ENCODE results near the gene ATP7B.

ATP7B gene

DNA sequence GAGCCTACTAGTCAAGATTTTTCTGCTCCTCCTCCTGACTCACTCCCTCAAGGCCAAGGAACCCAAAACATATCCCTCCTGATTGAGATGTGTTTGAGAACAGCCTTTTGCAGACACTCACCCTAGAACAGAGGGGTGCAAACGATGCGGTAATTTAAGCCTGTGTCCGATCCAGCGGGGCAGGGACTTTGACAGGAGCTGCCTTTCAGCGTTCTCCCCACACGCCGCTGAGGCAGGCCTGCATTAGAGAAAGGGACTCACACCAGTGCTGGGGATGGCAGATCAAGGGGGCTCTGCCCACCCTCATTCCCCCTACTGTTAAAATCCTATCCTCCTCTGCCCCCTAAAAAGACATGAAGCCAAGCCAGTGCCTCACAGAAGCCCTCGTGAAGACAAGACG lies 79.0 kb downstream of the ATP7B start:
- Mint-ChIP-seq H3K9me3 (no peaks in the 10 kb centered on the region), H3K4me3 (no peak overlapping the region), H3K4me1 (no peaks in the 10 kb centered on the region)

DNA sequence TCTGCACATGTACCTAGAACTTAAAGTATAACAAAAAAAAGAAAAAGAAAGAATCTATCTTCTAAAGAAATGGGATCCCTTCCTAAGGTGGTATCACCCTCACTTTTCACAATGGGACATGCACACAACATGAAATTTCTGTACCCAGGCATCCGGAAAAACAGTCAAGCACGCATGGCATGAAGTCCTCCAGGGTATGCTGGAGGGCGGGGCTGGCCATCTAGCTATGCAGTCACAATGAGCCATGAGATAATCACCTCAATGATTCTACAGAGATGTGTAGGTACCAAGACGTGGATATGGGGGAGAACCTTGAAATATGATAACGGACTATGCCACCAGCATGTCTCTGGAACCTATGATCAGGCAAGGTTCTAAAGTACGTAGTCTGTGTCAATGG lies 79.6 kb downstream of the ATP7B start:
- no peak for DNase-seq
- Mint-ChIP-seq H3K36me3 (ENCODE audit: low read depth) (no peaks in the 10 kb centered on the region), H3K9me3 (no peaks in the 10 kb centered on the region), H3K27ac (no peak overlapping the region), H3K4me3 (no peak overlapping the region), H3K27me3 (no peaks in the 10 kb centered on the region), H3K4me1 (no peaks in the 10 kb centered on the region)
- ATAC-seq = no peak

More for the DNA sequence above, 79.0 kb downstream of the ATP7B start:
- no peaks in the 10 kb centered on the region for H3K27me3 Mint-ChIP-seq
- no peak overlapping the region for H3K27ac Mint-ChIP-seq
- no peak for ATAC-seq
- H3K36me3 Mint-ChIP-seq (ENCODE audit: low read depth) = no peaks in the 10 kb centered on the region
- DNase-seq = no peak

DNA sequence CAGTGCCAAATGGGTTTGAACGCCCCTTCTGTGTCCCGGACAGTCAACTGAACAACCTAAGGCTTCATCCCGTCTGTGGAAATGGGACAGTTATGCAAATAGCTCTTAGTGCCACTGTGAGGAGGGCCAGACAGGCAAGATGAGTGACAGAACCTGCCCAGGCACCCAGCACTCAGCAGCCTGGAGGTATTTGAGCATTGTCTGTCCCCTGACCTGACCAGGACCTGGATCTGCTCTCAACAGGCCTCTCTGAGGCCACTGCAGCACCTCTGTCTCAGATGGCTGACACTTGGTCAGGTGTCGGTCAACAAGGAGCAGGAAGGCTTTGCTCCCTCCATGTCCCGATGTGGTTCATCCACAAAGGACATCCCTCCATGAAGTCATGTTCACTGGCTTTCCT lies 81.6 kb downstream of the ATP7B start:
- Mint-ChIP-seq H3K4me1 (no peaks in the 10 kb centered on the region), H3K36me3 (ENCODE audit: low read depth) (no peaks in the 10 kb centered on the region), H3K27ac (no peak overlapping the region), H3K4me3 (no peak overlapping the region), H3K27me3 (no peaks in the 10 kb centered on the region), H3K9me3 (no peaks in the 10 kb centered on the region)
- DNase-seq (no peak), ATAC-seq (no peak)

DNA sequence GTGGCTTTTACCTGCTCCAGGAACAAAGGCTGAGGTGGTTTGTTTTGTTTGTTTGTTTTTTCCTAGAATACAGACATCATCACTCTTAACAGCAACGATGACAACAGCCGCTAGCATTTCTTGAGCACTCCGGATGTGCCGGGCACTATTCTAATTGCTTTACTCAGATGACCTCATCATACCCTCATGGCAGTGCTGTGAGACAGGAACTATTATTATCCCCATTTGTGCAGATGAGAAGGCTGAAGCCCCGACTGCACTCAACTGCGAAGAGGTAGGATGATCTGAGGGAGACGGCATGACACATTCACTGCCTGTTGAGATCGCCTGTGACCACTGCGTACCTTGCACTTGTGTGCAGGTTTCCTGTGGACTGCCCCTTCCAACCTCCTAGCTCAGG lies 83.0 kb downstream of the ATP7B start:
- H3K4me3 Mint-ChIP-seq = no peak overlapping the region
- no peak for DNase-seq
- no peaks in the 10 kb centered on the region for H3K27me3 Mint-ChIP-seq
- H3K36me3 Mint-ChIP-seq (ENCODE audit: low read depth) = no peaks in the 10 kb centered on the region
- no peak overlapping the region for H3K27ac Mint-ChIP-seq
- no peaks in the 10 kb centered on the region for H3K4me1 Mint-ChIP-seq
- ATAC-seq = no peak
- H3K9me3 Mint-ChIP-seq = no peaks in the 10 kb centered on the region

DNA sequence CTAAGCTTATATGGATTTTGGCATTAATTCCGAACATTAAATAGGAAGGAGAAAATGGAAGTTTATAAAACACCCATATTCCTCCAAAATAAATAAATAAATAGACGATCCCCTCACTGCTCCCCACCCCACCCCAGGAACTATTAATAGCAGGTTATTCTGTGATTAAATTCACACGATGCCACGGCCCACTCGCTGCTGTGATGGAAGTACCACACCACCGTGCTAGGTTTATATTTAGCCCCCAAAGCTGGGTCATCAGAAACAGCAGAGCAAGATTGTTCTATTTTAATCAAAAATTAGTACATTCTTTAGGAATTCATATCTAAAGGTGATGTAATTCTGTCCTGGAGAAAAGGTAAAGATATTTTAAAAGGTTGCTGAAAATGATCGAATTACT lies 84.1 kb downstream of the ATP7B start:
- Mint-ChIP-seq H3K4me3 (no peak overlapping the region), H3K4me1 (no peaks in the 10 kb centered on the region), H3K9me3 (no peaks in the 10 kb centered on the region), H3K27ac (no peak overlapping the region), H3K27me3 (no peaks in the 10 kb centered on the region), H3K36me3 (ENCODE audit: low read depth) (no peaks in the 10 kb centered on the region)
- ATAC-seq = no peak
- no peak for DNase-seq

DNA sequence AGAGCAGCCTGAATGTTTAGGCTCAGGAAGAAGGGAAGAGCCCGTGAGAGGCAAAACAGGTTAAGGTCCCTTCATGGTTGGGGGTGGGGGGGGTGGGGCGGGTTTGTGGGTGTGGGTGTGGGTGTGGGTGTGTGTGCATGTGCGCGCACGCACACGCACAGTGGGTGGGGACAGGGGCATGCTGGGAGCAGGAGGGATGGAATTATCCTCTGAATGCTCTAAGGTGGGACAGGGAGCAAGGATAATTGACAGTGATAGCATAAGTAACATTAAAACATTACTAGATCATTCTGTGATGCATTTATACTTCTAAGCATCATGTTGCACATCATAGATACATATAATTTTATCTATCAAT lies 84.7 kb downstream of the ATP7B start:
- Mint-ChIP-seq H3K27me3 (no peaks in the 10 kb centered on the region), H3K9me3 (no peaks in the 10 kb centered on the region), H3K4me1 (no peaks in the 10 kb centered on the region), H3K4me3 (no peak overlapping the region), H3K36me3 (ENCODE audit: low read depth) (no peaks in the 10 kb centered on the region), H3K27ac (no peak overlapping the region)
- ATAC-seq = no peak
- no peak for DNase-seq

DNA sequence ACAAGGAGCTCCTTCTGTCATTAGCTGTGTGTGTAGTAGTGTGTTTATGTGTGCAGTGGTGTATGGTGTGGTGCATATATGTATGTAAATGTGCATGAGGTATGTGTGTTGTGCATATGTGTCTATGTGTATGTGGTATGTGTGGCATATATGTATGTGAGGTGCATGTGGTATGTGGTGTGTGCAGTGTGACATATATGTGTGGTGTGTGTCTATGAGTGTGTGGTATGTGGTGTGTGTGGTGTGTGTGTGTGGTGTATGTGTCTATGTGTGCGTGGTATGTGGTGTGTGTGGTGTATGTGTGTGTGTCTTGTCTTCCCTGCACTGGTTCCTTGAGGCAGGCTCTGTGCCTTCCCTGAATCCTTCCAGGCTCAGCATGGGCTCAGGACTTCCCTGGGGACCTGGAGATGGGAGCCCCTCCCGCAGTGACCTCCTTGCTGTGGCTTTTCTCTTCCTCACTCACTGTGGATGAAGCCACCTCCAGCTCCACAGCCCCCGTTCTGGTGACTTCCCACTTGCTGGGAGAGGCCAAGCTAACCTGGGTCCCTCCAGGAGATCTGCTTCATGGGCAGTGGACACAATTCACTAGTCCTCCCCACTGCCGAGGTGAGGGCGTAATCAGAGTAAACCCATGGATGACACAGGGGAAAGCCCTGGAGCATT lies 85.3 kb downstream of the ATP7B start:
- Mint-ChIP-seq H3K9me3 (no peaks in the 10 kb centered on the region), H3K27me3 (no peaks in the 10 kb centered on the region)

DNA sequence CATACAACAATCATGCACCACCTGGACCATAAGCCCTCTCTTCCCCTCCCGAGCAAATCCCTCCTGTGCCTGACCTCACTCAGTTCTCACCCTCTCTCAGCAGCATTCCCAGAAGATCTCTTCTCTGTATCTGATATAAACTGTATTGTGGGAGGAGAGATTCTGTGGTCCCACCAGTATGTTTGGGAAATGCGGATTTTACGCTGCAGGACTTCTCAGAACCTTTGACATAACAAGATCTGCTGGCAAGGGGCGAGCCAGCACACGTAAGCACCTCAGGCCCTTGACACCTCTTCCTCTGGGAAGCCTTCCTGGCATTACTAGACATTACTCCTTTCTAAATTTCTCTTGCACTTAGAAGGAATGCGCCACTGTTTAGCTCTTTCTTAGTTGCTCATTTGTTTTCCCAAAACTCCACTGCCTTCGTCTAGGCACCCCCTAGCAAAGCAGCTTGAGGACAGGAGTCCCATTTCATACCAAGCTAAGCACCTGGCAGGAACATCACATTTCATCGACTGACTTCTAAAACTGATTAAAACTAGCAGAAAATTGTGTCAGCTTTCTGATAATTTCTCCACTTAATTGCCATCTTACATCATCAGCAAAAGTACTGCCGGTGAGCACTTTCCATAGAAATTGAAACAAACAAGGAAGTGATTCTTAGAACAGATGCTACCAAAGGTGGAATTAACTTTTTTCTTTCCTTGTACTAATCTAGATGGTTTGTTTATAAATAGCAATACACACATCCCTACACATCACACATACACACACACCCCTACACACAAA lies 86.3 kb downstream of the ATP7B start:
- Mint-ChIP-seq H3K4me3 (no peak overlapping the region), H3K36me3 (ENCODE audit: low read depth) (no peaks in the 10 kb centered on the region), H3K4me1 (no peaks in the 10 kb centered on the region), H3K27me3 (no peaks in the 10 kb centered on the region), H3K9me3 (no peaks in the 10 kb centered on the region), H3K27ac (no peak overlapping the region)
- ATAC-seq (no peak), DNase-seq (no peak)

More for the DNA sequence above, 85.3 kb downstream of the ATP7B start:
- Mint-ChIP-seq H3K4me3 (no peak overlapping the region), H3K4me1 (no peaks in the 10 kb centered on the region), H3K36me3 (ENCODE audit: low read depth) (no peaks in the 10 kb centered on the region), H3K27ac (no peak overlapping the region)
- ATAC-seq (no peak), DNase-seq (no peak)

DNA sequence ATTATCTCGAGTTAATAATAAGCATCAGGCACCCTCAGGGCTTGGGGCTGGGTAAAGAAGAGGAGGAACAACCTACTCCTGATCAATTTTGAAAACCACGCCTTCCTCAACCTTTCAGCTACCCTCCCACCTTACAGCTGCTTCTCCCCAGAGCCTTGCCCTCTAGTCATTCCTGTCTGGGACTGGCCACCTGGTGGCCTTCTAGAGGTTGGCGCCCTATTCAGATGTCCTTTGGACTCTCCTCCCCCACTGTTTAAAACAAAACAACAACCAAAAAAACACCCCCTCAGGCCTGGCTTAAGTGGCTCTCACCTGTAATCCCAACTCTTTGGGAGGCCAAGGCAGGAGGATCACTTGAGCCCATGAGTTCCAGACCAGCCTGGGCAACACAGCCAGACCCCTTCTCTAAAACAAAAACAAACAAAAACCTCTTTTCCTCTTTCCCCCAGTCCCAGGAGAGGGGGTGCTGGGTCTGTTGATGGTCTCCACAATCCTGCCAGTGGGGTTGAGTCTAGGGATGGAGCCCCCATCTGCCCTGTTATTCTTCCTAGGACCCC lies 87.2 kb downstream of the ATP7B start:
- H3K27ac Mint-ChIP-seq = no peak overlapping the region
- ATAC-seq = peak; percentile 46
- H3K4me1 Mint-ChIP-seq = no peaks in the 10 kb centered on the region

DNA sequence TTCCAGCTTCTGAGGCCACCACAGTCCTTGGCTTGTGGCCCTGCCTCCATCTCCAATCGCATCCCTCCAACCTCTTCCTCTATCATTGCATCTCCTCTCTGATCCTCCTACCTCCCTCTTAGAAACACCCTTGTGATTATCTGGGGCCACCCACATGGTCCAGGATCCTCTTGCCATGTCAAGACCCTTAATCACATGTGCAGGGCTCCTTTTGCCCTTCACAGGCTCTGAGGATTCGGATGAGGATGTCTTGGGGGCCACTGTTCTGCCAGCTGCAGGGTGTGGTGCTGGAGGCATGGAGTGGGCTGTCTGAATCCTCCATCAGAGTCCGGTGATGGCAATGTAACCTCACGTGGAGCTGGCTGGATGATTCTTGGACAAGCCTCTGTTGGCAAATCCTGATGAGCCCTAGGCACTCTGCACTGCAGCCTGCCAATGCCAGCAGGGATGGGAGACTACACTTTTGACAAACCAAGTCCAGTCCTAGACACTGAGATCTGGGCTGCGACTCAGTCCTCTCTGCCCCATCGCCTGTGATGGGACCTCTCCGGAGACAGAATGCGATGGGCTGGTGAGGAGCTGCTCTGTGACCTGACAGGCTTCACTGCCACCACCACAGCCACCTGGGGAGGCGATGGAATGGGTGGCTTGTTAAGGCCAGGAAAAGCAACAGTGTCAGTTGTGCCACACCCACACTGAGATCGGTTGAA lies 88.3 kb downstream of the ATP7B start:
- Mint-ChIP-seq H3K4me3 (no peak overlapping the region), H3K36me3 (ENCODE audit: low read depth) (no peaks in the 10 kb centered on the region), H3K9me3 (no peaks in the 10 kb centered on the region), H3K27ac (no peak overlapping the region), H3K27me3 (no peaks in the 10 kb centered on the region), H3K4me1 (no peaks in the 10 kb centered on the region)
- ATAC-seq (no peak), DNase-seq (no peak)

More for the DNA sequence above, 87.2 kb downstream of the ATP7B start:
- no peaks in the 10 kb centered on the region for H3K36me3 Mint-ChIP-seq (ENCODE audit: low read depth)
- DNase-seq = no peak
- H3K27me3 Mint-ChIP-seq = no peaks in the 10 kb centered on the region
- H3K9me3 Mint-ChIP-seq = no peaks in the 10 kb centered on the region
- H3K4me3 Mint-ChIP-seq = no peak overlapping the region

DNA sequence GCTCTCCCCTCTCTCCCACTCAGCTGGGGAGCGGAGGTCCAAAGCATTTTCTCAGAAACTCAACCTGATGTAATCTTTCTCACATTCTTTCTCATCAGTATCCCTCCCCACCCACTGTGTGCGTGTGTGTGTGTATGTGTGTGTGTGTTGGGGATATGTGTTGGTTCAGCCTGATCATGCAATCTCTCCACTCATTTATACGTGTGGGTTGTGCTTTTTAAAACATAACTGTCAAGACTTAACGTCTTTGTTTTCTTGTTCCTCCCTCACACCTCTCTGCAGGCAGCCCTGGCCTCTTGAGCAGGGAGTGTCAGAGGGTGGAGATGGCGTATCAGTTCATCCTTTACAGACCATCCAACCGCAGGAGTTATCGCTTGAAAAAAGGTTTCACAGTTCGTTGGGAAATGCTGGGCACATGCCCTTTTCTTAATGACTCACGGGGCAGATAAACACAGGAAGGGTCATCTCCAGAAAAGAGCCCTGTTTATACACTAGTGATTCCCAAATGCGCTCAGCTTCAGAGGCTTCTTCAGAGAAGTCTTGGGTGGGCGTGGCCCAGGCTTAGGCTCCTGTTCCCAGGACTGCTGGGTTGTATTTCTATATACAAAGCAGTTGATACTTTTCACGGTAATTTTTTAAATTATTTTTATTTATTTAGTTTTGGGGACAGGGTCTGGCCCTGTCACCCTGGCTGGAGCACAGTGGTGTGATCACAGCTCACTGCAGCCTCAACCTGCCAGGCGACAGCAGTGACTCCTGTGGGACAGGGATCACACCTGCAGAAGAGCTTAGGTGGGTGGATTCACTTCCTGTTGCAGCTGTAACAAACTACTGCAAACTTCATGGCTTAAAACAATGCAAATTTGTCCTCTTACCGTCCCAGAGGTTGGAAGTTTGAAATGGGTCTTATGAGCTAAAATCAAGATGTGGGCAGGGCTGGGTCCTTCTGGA lies 89.2 kb downstream of the ATP7B start:
- Mint-ChIP-seq H3K36me3 (ENCODE audit: low read depth) (no peaks in the 10 kb centered on the region), H3K9me3 (no peaks in the 10 kb centered on the region), H3K4me3 (no peak overlapping the region), H3K27me3 (no peaks in the 10 kb centered on the region), H3K27ac (no peak overlapping the region), H3K4me1 (no peaks in the 10 kb centered on the region)
- DNase-seq (no peak), ATAC-seq (no peak)

DNA sequence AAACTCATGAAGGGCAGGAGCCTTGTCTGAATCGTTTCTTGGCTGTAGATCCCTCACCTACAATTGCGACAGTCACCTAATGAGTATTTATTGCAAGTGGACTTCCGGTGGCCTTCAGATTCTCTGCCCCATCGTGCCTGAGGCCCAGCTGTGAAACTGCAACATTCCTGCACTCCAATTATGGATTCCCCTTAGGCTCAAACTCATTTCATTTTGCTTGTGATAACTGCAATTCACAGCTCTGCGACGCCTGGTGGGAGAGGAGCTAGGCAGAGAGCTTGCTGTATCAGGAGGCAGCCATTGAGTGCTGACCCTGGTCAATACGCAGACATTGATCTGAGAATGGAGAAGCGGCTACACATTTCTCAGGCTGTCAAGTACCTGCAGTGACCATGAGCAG lies 90.5 kb downstream of the ATP7B start:
- no peaks in the 10 kb centered on the region for H3K36me3 Mint-ChIP-seq (ENCODE audit: low read depth)

DNA sequence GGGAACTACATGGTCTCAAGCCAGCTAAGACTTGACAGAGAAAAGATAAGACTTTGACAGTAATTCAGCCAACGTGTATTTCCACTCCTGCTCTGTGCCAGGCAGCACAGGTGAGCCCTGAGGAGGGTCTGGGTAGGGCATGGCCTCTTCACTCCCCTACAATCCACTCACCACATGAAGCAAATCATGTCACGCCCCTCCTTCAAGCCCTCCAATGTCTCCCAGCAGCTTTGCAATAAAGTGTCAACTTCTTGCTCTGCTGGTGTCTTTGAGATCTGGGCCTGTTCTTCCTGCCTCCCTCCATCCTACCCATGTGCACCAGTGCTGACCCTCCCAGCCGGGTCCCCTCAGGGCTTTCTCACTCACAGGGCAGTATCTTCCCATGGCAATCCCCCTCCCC lies 91.0 kb downstream of the ATP7B start:
- no peaks in the 10 kb centered on the region for H3K9me3 Mint-ChIP-seq
- H3K4me3 Mint-ChIP-seq = no peak overlapping the region
- no peak for DNase-seq
- no peaks in the 10 kb centered on the region for H3K27me3 Mint-ChIP-seq
- no peaks in the 10 kb centered on the region for H3K4me1 Mint-ChIP-seq
- no peak overlapping the region for H3K27ac Mint-ChIP-seq
- H3K36me3 Mint-ChIP-seq (ENCODE audit: low read depth) = no peaks in the 10 kb centered on the region
- no peak for ATAC-seq

More for the DNA sequence above, 90.5 kb downstream of the ATP7B start:
- Mint-ChIP-seq H3K4me1 (no peaks in the 10 kb centered on the region), H3K4me3 (no peak overlapping the region), H3K27me3 (no peaks in the 10 kb centered on the region), H3K9me3 (no peaks in the 10 kb centered on the region), H3K27ac (no peak overlapping the region)
- ATAC-seq (no peak), DNase-seq (no peak)

DNA sequence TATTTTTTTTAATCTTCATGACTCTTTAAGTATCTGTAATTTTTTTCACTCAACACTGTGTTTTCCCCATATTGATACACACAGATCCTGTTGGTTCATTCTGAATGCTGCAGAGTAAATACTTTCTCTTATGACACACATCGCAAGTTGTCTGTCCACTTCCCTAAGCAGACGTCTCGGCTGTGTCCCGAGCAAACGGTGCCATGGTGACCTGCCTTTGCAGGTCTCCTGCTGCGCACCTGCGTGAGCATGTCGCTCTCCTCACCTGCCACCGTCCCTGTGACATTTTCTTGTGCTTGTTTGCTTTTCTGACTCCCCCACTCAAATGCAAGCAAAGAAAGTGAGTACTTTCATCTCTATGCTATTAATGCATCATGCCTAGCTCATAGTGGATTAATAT lies 91.7 kb downstream of the ATP7B start:
- H3K27me3 Mint-ChIP-seq = no peaks in the 10 kb centered on the region
- no peaks in the 10 kb centered on the region for H3K36me3 Mint-ChIP-seq (ENCODE audit: low read depth)
- no peaks in the 10 kb centered on the region for H3K4me1 Mint-ChIP-seq
- no peak overlapping the region for H3K27ac Mint-ChIP-seq
- DNase-seq (no peak), ATAC-seq (no peak)
- H3K4me3 Mint-ChIP-seq = no peak overlapping the region
- no peaks in the 10 kb centered on the region for H3K9me3 Mint-ChIP-seq

All from activated naive CD8-positive, alpha-beta T cell treated with anti-CD3 and anti-CD28 coated beads, Interleukin-2, amount 50 U/mL, for 24 hours (primary cell).